GM18873 (cell line): ENCODE data around the gene TINCR.
"Not testable (repeated sequence)": the region's sequence is repeated elsewhere in the genome, so short reads cannot be mapped to it uniquely, and the experiment has no call there.

Experiments used
- ATAC-seq: cut with Tn5 transposase; IDR thresholded peaks from one replicate; pipeline ENCODE4 v1.9.1; 2021; ENCODE audit warnings: mild to moderate bottlenecking, moderate library complexity, moderate number of reproducible peaks; ENCODE audit not compliant: unreplicated experiment, low FRiP score

Gene TINCR

DNA sequence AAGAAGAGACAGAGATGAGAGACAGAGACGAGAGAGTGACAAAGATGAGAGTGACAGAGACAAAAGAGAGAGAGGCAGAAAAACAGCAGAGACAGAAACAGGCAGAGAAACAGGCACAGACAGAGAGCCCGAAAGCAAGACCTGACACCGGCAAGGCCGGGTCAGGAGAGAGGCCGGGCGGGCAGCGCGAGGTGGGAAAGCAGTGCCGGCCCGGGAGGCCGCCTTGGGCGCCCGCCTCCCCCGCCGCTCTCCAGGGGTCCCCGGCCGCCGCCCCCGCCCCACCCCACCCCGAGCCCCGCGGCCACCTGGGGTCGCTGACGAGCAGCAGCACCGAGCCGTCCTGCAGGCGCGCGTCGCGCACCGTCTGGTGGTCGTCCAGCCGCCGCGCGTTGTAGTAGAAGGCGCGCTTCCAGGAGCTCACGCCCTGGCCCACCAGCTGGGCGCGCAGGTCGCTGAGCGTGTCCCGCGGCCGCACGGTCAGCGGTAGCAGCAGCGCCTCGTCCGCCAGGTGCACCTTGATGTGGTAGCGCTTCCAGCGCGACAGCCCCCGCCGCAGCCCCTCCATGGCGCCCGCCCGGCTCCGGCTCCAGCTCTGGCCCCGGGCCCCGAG, at the start of gene TINCR:
TINCR (minus strand) TSS at position 594 of the 610 bp plus-strand sequence.
- ATAC-seq, result no peak

DNA sequence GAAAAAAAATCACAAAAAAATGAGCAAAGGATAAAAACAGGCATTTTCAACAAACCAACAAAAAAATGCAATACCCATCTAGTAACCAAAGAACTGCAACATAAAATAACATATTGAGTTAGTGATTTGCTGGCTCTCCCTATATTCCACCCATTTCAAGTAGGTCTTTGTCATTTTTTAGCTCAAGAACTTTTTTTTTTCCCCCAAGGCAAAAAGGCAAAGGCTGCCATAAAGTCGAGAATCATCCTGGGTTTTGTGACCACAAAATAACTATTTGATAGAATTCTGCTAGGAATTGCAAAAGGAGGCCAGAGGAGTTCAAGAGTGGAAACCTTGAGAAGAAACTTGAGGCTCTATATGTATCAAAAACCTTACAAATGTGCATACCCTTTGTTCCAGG, 49.3 kb upstream of the TINCR start:
- ATAC-seq, result no peak

DNA sequence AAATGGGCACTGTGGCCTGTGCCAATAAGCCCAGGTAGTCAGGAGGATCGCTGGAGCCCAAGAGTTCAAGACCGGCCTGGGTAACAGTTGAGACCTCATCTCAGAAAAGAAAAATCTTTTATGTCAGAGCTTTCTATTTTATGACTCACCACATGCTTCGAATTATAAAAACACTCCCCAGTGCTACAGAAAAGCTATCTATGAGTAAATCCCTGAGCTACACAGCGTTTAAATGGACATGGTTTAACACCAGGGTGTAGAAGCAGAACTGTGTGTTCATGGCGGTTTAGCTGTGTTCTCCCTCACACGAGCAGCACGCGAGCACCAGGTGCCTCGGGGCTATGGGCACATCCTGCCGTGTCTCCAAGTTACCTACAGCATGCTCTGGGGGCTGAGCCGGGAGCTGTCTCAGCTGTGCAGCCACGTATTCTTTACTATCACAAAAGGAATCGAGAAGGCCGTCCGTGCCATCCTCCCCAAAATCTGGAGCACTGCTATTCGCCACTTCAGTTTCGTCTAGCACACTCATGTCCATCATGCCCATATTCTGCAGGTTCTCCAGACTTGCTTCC, 48.1 kb upstream of the TINCR start:
- ATAC-seq, result no peak

DNA sequence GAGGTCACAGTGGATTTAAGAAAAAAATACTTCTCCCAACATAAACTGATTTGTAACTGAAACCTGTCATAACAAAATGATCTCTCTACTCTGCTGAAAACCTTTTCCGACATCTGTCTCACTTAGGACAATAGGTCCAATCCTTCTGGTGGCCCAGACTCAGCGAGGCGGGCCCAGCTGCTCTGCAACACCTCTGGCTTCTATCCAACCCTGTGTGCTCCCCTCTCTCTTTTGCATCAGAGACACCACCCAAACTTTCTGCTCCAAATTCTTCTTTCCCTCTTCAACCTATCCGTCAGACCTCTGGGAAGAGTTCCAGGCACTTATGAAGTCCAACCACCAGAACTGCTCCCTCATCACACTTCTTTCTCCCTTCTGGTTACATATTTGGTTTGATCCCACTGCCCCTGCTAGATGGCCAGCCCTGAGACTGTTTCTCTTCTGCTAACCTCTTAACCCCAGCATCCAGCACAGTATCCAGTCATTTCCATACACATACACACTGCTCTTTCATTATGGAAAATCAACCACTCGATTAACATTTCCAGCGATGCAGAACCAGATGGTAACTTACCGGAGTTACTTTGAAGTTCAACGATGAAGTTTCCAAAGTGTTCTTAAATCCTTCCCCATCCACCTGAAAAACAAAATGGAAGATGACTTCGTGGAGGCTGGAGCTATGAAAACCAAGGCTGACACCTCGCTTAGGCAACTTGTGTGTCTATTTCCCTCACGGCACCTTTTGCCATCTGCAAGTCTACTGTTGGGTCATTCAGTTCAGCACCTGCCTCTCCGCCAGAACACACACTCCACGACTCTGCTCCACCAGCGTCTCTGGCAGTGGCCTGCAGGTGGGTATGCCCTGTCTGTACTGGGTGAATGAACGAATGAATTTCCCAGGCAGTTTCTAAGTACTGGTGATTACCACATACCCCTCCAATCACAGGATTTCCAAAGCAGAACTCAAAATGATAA, 45.4 kb upstream of the TINCR start:
- ATAC-seq, result no peak

- ATAC-seq, result no peak
Observed at GRCh38 chr19:5609881-5610448, 42.2 kb upstream of the TINCR start.

GRCh38 chr19:5608766-5609165, 41.0 kb upstream of the TINCR start:
- not testable (repeated sequence) for ATAC-seq

DNA sequence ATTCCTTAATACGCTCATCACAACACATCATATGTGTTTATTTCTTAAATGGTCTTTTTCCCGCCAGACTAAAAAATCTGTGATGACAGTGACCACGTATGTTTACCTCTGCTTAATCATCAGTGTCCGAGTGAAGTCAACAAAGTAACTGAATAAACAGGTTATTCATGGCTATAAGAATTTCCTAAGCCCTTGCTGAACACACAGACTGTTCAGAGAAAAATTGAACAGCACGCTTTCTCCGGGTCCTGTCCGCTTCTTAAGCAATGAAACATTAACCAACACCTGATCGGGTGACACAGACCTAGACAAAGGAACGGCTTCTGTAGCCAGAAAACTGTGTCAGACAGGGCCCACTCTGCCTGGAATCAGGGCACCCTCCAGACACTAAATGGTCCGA, 40.5 kb upstream of the TINCR start:
- ATAC-seq, result no peak

- no peak for ATAC-seq
Observed at GRCh38 chr19:5607318-5608275, 39.8 kb upstream of the TINCR start.

DNA sequence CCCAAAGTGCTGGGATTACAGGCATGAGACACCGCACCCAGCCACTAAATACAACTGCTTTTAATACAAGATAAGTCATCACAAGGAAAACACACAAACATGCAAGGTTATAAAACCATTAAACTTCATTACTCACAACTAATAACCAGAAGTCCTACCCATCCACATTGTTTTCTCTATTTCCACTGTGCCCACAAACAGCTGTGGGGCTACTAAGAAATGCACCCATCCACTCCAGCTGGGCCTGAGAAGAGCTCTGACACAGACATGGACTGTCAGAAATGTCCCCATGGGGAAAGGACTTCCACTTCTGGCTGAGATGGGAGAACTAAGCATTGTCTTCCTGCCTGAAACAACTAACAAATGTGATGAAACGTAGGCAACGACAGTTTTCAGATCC, 37.6 kb upstream of the TINCR start:
- no peak for ATAC-seq

DNA sequence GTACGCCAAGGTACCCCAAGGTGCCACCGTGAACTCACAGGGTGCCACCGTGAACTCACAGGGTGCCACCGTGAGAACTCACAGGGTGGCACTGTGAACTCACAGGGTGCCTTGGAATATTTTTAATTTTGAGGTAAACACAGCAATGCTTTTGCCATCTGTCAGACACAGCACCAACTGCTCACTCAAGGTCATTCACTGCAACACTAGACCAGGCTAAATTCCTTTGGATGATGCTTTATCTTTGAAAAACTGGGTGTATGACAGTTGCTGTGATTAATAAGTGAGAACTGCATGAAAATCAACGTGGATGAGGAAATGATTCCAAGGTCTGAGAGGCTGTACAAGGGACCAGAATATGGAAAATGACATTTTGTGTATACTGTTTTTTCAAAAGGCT, 35.9 kb upstream of the TINCR start:
- ATAC-seq, result no peak

DNA sequence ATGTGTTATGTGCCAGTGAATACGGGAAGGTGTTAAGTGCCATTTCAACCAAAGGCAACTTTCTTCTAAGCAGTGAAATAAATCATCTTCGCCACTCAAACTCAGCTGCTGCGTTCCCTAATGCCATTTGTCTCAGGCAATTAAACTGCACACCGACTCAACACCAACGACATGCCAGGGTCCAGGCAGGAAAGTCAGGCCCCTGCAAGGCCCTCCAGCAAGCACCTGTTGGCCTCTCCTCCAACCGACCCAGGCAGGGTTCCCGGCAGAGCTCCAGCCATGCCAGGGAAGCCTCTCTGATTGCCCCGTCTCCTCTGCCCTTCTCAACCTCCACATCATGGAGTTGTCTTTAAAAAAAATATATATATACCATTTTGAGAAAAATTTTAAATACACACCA, 33.0 kb upstream of the TINCR start:
- ATAC-seq, result no peak

DNA sequence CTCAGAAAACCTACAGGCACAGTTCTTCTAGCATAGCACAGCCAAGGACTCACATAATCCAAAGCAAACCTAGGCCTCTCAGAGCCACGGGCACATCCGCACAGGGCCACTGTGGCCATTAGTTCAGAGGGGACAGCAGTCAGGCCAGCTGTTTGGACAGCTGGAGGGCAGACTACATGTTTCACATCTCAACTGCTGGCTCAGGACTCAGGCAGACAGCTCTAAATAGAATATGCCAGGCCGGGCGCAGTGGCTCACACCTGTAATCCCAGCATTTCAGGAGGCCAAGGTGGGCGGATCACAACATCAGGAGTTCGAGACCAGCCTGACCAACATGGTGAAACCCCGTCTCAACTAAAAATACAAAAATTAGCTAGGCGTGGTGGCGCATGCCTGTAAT, 28.0 kb upstream of the TINCR start:
- no peak for ATAC-seq

DNA sequence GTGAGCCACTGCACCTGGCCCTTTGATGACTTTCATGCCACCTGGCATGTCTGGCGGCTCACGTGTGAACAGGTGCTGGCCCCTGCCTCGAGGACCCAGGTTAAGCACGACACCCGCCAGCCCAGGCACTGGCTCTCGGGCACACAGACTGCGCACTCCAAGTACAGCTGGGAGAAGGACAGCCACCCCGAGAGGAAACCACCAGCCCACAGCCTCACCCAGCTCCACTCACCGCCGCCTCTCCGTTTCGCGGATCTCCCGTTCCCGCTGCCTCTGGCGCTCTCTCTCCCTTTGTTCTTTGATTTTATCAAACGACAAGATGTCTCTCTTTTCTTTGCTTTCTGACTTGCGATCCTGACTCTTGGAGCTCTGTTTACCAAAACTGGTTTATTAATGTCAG, 27.4 kb upstream of the TINCR start:
- ATAC-seq, result no peak

- no peak for ATAC-seq
Observed at GRCh38 chr19:5594521-5594950, 26.8 kb upstream of the TINCR start.

DNA sequence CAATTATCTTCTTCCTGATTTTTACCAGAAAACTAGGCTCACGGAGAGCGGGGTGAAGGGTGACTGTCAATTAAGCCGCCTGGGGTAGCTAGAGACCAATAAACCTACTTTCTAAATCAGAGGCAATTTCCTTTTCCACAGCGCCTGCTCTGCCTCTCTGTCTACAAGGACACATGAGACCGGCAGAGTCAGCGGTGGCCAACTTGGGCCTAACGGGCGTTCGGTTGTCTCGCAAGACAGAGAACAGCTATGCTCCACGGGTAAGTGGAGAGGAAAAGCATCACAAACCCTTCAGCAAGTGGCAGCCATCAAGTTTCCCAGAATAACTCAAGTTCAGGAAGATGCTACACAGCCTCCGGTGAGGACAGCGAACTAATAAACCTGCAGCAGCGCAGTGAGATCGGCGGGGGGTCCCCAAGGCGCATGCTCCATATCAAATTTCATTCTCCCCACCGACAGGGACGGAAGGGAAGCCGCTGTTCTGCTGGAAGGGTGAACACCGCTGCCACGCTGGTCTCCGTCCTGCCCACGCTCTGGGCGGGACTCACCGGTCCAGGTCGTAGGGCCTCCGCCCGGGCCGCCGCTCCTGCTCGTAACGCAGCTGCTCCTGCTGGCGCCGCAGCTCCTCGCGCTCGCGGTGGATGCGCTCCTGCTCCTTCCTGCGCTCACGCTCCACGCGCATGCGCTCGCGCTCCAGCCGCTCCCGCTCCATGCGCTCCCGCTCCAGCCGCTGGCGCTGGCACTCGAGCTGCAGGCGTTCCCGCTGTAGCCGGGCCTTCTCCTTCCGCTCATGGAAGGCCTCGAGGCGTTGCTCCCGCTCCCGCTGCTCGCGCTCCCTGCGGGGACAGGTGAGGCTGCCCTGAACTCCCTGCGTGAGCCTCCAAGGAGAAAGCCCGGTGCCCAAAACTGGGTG, 25.8 kb upstream of the TINCR start:
- ATAC-seq, result no peak

DNA sequence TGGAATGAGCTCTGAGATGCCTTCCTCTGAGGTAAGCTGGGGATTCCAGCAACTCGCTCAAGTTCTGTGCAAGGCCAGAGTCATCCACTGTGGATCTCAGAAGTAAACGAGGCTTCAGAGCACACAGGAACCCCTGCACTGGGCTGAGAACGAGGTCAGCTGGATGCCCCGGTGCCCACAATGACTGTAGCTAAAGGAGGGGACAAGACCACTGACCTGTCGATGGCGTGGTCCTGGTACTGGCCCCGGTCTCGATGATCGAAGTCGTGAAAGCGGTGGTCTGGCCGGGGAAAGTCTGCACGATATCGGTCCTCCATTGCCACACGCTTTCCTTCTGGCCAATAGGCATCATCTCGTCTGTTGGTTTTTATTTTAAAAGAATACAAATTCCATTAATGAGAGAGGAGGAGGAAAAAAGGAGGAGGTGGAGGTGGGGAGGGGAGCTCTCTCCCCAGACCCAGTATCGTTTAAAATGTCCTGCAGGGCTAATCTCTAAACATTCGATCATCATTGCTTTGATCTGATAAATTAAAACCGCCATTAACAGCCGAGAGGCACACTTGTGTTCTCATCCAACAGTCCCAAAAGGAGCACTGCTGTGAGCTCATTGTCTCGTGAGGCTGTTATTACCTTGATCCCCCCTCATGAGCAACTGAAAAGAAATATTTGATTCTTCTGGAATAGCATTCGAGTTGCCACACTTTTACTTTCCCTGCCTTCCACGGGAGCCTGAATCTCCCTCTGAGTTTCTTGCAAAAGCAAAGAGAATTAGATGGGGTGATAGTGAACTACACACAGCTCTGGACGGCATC, 25.0 kb upstream of the TINCR start:
- ATAC-seq, result no peak

DNA sequence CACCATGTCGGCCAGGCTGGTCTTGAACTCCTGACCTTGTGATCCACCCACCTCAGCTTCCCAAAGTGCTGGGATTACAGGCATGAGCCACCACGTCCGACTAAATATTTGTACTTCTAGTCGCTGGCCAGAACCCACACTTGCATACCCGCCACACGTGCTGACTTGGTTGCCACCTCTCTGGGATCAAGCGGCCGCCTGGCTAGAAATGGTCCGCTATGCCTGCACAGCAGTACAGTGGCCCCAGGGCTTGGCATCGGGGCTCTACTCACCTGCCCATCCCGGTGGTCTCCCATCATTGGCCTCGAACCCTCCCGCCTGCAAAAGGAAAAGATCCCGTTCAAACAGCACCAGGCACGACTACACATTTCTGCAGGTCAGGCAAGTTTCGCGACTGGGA, 23.7 kb upstream of the TINCR start:
- ATAC-seq, result no peak

- no peak for ATAC-seq
Observed at GRCh38 chr19:5590865-5591154, 23.1 kb upstream of the TINCR start.
